NCI-H1436 (cell line): Measurements from ENCODE around the gene SLC24A3.

Source experiments
- DNase-seq: peaks from one replicate; lab custom pipeline; 2025; lab: John Stamatoyannopoulos, UW

SLC24A3 gene

DNA sequence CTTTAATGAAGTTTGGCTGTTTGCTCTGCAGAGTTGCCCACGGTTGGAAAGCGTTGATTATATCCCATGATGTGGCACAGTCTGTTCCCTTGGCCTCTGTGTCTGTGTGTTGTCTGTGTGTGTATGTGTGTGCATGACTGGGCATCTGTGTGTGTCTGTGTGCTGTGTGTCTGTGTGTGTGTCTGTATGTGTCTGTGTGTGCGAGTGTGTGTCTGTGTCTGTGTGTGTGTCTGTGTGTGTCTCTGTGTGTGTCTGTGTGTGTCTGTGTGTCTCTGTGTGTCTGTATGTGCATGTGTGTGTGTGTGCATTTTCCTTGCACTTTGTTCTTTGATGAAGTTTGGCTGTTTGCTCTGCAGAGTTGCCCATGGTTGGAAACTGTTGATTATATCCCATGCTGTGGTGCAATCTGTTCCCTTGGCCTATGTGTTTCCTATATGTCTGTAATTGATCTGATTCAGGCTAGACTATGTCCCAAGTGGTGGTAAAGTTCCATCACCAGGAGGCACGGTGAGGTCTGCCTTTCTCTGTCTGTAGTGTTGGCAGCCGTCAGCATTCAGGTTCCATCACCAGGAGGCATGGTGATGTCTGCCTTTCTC lies 467.6 kb downstream of the SLC24A3 start:
- no peak for DNase-seq

DNA sequence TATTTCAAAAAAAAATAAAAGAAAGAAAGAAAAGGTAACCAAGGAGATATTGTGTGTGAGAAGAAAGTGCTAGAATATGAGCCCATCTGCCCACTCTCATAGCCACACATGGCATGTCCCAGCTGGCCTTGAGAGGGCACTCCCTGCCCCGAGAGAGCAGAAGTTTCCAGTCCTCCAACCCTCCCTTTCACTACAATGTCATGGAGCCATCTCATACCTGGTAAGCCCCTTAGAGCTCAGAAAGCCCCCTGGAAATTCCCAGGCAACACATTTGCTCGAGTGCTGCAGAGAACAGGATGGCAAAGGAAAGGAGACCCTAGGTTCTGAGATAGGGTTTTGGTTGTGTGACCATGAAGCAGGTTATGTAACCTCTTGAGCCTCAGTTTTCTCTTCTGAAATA lies 469.8 kb downstream of the SLC24A3 start:
- DNase-seq = no peak

DNA sequence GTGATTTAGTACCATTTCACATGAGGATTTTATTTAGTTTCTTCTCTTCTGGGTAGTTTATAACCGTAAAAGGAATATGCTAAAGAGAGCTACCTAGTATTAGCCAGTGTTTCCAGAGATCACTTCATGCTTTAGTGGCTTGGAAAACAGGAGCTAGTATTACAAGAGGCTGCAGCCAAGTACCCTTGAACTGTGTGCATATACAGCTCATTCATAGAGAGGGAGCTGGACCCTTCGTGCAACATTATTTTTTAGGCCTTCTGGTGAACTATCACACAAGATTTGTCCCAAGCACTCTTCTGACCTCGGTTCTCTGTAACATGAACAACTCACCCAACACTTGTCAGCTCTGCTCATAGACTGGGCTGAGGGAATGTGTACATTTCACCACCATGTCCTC lies 470.7 kb downstream of the SLC24A3 start:
- DNase-seq = no peak

DNA sequence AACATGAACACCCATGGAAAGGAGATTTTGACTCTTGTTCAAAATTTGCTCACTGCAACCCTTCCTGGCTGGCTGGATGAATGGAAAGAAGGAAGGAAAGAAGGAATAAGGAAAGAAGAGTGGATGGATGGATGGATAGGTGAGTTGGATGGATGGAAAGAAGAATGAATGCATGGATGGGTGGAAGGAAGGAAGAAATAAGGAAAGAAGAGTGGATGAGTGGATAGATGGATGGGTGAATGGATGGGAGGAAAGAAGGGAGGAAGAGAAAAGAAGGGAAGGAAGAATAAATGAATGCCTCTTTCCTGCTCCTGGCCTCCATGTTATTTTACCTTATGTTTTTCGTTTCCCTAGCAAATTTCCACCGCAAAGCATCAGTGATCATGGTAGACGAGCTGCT lies 471.4 kb downstream of the SLC24A3 start:
- DNase-seq = no peak

DNA sequence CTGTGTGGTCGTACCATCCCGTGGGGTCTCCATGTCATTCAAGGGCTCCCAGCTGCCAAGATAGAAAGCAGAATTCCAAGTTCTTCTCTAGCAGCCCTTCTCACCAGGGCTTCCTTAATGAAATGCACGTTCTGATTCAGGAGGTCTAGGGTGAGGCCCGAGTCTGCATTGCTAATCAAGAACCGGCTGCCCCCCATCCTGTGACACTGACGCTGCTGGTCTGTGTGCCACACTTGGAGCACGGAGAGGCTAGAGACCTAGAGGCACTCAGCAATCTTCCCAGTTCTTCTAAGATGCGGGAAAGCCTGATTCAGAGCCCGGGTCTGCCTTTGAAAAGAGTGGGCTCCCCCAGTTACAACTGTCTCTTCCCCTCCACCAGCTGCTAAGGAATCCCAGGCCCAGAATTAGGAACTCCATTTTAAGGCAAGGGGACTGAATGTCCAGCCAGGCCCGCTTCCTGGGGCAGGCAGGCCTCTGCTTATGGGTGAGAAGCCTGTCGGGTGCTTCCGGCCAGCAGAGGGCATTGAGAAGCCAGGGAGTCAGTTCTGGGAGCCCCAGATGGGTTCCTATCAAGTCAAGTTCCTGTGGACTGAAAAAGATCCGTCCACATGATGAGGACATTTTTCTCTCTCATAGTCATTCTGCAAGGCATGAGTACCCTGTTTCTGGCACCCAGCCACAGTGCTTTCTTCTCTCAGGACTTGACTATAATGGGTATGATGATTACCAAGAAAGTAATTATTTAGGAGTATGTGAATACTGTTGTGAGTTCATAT lies 475.8 kb downstream of the SLC24A3 start:
- no peak for DNase-seq

DNA sequence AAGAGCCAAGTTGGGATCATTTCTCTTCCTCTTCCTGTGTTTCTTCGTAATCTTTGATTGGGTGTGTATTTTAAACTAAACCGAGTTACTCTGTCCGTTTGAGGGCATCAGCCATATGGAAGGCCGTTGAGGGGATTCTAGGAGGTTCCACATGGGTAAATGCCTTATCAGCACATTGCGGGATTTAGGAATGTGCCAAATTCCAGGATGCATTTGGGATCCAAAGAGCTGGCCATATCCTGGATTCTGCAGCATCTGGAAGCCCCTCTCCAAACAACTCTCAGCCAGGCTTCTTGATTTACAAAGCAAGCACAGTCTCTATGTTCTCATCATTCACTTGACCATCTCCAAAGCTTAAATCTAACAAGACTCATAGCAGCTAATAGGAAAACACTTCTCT lies 478.0 kb downstream of the SLC24A3 start:
- DNase-seq = no peak

DNA sequence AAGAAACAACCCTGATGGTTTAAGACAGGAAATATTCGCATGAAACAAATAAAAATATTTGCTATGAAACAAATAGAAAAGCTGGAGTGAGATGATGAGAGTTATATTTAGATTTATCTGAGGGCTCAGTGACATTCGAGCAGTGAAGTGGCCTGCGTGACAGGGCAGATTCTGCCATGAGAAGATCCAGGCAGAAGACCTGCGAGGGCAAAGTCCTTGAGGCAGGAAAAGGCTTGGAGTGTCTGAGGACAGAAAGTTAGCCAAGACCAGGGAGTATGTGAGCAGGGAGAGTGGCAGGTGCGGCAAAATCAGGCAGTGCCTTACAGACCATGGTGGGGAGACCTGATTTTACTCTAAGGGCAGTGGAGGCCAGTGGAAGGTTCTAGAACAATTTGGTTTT lies 478.7 kb downstream of the SLC24A3 start:
- DNase-seq = no peak

DNA sequence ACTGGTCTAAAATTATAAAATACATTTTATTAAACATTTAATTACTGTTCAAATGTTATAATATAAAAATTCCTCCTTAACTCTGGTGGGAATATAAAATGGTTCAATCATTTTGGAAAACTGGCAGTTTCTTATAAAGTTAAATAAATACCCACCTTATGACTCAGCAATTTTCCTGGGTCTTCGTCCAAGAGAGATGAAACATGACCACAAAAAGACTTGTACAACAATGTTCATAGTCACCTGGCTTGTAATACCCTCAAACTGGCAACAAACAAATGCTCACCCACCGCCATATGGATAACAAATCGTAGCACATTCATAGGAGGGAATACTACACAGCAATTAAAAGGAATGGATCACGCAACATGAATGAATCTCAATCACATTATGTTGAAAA lies 479.7 kb downstream of the SLC24A3 start:
- no peak for DNase-seq

DNA sequence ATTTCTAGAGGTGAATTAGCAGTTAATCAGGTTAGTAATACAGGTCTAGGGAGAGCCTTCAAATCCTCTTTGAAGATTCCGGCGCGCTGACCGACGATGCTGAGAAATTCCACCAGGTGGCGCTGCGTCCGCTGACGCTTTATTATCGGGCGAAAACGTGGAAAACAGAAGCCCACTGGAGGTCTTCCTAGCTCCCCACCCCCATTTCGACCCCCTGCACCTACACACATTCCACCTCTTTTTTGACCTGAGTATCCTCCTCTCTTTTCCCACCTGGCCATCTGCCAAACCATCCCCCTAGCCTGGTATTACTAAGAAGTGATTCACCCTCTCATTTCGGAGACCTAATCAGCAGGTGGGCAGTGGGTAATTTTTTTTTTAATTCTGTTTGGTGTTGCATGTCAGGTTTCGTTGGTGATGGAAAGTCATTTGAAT lies 480.3 kb downstream of the SLC24A3 start:
- no peak for DNase-seq

DNA sequence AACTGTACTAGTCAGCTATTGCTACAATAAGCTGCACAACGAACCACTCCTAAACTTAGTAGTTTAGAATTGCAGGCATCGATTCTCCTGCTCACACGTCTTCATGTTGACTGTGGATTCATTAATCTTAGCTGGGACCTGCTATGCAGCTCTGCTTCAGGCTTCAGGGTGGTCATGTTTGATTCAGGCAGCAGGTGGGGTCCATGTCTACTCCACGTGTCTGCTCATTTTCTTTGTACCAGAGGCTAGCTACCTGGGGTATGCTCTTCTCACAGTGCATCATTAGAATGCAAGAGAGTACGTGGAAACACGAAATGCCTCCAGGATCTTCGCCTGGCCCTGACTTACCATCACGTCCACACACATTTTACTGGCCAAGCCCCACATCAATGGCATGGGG lies 481.1 kb downstream of the SLC24A3 start:
- no peak for DNase-seq

DNA sequence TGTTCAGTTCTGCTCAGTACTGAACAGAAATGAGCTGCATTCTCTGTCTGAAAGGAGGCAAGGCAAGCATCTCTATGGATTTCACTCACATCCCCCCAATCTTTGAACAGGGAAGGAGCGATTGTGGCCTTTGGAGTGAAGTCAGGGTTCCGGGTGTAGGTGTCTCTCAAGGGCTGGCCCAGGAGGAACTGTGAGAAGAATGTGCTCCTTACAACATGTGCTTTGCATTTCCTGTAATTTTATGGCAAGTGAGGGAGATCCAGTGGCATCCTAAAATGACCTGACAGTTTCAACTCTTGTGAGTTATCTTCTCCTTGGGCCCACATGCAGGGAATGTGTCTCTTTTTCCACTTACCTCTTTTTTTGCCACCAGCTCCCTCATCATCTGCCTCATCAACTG lies 482.6 kb downstream of the SLC24A3 start:
- DNase-seq = no peak

DNA sequence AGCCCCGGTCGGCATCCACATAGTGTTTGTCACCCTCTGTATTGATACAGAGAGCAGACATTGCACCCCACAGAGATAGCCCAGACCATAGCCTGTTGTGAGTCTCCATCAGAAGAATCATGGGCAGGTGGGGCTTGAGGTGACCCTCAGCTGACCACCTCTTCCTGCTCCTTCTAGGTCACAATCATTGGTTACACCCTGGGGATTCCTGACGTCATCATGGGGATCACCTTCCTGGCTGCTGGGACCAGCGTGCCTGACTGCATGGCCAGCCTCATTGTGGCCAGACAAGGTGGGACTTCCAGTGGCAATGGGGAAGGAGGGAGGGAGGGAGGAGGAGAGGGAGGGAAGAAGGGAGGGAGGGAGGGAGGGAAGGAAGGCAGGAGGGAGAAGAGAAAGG lies 484.2 kb downstream of the SLC24A3 start:
- DNase-seq = no peak

DNA sequence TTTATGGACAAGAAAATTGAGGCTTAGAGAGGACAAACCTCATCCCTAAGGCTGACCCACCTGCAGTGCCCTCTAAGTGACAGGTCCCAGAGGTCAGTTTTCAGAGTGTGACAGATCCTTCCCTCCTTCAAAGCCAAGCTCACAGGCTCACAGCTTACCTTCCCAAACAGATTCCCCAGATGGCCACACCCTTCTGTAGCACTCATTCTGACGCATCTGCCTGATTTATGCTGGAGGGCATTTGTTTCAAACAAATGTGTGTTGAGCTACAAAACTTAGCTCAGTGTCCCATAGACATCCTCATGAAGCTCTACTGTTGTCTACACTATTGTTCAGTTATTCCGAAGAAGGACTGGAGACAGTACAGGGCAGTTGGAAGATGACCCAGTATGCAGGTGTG lies 485.0 kb downstream of the SLC24A3 start:
- no peak for DNase-seq

DNA sequence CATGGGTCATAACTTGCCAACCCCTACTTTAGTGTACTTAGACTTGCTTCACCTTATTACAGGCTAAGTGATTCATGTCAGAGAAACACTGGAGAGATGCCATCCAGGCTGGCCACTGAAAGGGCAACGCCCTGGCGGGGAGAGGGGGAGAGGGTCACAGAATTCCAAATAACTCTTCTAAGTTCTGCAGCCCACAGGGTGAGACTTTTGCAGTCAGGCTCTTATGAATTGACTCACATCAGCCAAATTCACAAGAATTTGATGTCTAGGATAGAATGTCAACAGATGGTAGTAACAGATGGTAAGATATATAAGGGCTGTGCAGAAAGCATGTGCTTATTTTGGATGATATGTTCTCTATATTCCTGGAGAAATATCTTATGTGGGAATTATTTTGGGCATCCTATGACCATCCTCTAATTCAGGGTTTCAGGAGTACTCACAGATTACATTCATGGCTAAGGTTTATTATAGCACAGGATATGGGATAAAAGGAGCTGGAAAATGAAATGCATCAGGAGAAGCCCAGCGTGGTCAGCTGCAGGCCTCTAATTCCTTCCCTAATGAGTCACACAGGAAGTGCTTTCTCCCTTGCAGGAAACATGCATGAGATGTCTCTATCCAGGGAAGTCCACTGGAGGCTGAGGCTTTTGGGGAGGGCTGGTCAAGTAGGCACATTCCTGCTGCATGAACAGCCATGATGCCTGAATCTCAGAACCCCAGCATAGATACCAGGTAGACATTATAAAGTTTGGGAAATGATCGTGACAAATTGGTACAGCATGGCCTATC lies 486.9 kb downstream of the SLC24A3 start:
- DNase-seq = no peak

DNA sequence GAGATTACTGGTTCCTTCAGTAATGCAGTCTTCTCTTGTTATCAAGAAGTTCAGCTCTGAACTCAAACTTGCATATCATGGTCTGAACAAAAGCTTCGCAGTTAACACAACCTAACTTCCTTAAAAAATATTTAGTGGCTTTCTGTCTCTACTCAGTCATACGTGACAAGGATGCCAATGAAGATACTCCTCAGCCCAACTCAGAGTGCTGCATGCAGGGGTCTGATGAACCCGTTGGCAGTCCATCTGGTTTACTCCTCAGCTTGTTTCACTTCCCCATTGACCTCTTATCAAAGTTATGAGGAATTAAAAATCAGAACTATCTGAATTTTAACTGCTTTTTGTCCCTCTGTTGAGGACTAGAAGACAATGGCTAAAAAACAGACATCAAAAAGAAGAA lies 489.0 kb downstream of the SLC24A3 start:
- DNase-seq = no peak

DNA sequence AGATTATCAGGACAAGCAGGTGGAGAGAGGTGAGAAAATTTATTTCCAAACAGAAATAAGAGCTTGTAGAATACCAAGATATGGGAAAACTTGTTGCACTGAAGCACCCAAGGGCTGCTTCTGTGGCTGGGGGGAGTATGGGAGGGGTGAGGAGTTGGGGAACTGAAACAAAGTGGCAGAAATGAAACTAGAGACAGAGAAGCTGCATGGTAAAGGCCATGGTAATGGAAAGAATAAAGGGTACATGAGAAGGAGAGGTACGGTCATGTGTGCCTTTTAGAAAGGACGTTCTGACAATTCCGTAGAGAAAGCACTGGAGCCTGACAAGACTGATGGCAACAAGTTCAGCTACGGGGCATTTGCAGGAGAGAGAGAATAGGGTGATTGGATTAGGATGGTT lies 494.0 kb downstream of the SLC24A3 start:
- DNase-seq = no peak

DNA sequence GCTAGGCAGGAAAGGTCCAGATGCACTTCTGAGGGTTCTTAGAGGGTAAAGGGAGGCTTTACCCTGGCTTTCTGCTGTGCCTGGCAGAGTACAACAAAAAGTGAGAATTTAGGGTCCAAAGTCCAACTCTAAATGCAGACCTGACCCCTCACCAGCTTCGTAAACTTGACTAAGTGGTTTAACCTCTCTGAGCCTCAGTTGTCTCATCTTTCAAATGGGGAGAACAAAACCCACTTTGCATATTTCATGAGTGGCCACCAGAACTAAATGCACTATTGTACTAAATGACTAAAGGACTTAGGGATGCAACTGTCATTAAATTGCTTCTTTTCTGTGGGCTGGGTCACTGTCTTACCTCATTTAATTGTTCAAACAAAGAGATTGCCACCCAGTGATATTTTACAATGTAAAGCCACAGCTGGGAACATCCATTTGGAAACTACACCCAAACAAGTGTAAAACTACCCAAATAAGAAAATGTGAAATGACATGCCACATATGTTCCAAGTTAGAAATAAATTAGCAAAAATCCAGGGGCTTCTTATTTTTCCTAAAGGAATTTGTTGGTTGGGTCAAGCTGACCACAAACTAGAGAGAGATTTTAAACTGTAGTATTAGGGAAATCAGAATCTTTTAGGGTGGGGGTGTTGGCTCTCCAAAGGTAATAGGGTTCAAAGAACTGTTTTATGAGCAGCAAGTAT lies 497.3 kb downstream of the SLC24A3 start:
- DNase-seq = no peak

DNA sequence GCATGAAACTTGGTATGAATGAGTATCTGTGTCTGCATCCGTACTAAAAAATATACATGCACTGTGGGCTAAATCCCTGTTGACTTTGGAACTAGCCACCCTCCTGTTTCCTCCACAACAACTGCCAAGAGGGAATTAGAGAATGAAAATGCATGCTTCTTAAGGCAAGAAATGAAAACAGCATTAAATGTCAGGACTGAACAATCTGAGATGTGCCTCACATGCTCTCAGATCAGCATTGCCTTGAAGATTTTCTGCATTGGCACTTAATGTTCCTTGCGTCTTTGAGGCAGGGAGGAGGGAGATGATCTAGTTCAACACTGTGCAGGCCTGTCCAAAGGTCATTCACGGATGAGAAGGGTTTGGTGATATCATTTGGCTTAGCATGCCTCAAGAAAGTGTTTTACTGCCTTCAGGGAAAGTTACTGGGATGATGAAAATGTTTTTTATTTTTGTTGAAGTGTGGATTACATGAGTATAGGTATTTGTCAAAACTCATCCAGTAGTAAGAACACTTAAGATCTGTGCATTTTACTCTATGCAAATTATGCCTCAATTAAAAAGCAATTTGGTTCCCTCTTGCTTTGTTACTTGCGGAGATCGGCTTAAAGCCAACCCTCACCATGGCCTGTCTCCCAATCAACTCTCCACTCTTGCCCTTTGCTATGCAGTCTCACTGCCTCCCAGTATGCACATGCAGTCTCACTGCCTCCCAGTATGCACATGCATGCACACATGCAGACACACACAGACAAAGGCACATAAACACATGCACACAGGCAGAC lies 498.1 kb downstream of the SLC24A3 start:
- DNase-seq = no peak

DNA sequence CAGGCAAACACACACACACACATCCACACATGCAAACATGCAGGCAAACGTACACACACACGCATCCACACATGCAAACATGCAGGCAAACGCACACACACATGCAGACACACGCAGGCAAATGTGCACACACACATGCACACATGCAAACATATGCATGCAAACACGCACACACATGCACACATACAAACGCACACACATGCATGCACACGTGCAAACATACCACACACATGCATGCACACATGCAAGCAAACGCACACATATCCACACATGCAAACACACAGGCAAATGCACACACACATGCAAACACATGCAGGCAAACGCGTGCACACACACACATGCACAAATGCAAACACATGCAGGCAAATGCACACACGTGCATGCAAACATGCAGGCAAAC lies 498.7 kb downstream of the SLC24A3 start:
- no peak for DNase-seq

DNA sequence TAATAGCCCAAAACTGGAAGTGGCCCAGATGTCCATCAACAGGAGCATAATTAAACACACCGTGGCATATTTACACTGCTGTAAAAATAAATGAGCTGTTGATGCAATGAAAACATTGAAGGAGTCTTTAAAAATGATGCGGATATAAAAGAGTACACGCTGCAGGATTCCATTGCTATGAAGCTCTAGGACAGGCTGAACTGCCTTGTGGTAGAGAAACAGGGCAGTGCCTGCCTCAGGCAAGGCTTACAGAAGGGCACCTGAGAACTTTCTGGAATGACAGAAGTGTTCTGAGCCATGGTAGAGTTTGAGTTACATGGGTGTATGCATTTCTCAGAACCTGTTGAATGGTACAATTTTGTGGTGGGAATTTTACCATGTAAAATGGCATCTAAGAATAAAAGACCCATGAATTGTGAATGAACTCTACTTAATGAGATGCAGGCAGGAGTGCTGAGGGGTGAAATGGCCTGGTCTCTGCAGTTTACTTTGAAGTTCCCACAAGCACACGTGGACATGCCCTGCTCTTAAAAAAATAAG lies 500.3 kb downstream of the SLC24A3 start:
- no peak for DNase-seq

DNA sequence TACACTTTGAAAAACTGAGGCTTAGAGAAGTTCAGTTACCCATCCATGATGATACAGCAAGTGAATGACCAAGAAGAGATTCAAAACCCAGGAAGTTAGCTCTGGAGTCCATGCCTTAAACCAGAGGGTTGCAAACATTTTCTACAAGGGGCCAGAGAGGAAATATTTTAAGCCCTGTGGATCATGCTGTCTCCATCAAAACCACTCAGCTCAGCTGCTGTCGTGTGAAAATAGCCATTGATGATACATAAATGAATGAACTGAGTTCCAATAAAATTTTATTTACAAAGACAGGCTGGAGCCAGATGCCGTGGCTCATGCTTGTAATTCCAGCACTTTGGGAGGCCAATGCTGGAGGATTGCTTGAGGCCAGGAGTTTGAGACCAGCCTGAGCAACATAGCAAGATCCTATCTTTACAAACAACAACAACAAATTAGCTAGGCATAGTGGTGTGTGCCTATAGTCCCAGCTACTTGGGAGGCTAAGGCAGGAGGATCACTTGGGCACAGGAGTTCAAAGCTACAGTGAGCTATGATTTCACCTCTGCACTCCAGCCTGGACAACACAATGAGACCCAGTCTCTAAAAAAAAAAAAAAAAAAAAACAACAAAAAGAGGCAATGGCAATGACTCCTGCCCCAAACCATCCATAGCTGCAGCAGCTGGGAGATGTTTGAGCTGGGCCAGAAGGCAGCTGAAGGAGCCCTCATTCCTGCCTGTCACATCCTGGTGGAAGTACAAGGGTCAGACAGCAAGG lies 501.6 kb downstream of the SLC24A3 start:
- no peak for DNase-seq
